Measurements from ENCODE around the gene CCDC188. TPM values are rescaled to one million over a fixed set of nuclear protein-coding genes. Genes with fewer than 3 reads are reported as not detected.

Gene CCDC188
- total RNA-seq, 1 experiment from 2014 or later, result not detected

- DNase-seq (ENCODE audit: low read depth), result no peak
Observed at GRCh38 chr22:20185750-20186149, 34.9 kb upstream of the CCDC188 start.

GRCh38 chr22:20184501-20185165 lies 33.8 kb upstream of the CCDC188 start:
- no peak for DNase-seq (ENCODE audit: low read depth)

GRCh38 chr22:20183823-20184222 lies 33.0 kb upstream of the CCDC188 start:
- no peak for DNase-seq (ENCODE audit: low read depth)

DNA sequence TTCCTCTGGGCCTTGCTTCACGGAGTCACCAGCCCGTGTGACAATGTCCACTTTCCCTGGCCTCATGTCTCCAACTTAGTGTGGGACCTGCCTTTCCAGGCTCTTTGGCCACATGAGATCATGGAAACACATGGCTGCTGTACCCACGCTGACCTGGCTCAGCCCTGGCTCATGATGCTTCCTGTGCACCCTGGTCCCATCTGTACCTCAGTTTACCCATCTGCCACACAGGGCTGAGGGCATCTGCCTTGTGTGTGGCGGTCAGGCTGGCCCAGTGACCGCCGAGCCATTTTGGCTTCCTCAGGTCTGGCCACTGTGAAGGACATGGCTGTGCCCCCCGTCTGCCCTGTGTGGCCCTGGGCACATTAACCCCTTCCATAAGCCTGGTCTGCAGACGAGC lies 32.2 kb upstream of the CCDC188 start:
- DNase-seq (ENCODE audit: low read depth), result no peak

- no peak for DNase-seq (ENCODE audit: low read depth)
Observed at GRCh38 chr22:20182365-20182764, 31.5 kb upstream of the CCDC188 start.

DNA sequence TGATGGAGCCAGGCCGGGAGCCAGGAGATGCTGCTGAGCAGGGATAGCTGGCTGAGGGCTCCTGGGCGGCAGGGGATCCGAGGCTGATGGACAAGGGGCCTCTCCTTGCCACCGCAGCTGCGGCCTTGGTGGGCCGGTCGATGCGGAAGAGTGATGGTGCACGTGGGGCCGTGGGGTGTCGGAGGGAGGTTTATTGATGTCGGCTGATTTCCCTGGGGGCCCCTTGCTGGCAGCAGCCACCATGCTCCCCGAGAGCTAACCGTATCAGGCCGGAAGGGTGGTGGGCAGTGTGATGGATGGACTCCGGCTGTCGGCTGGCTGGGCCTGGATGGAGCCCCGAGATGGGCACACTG lies 31.0 kb upstream of the CCDC188 start:
- no peak for DNase-seq (ENCODE audit: low read depth)

- no peak for DNase-seq (ENCODE audit: low read depth)
Observed at GRCh38 chr22:20181194-20181883, 30.5 kb upstream of the CCDC188 start.

GRCh38 chr22:20180640-20181039 lies 29.8 kb upstream of the CCDC188 start:
- DNase-seq (ENCODE audit: low read depth), result no peak

- DNase-seq (ENCODE audit: low read depth), result no peak
Observed at GRCh38 chr22:20180245-20180630, 29.4 kb upstream of the CCDC188 start.

GRCh38 chr22:20179455-20180244 lies 28.8 kb upstream of the CCDC188 start:
- DNase-seq (ENCODE audit: low read depth), result no peak

- DNase-seq (ENCODE audit: low read depth), result no peak
Observed at GRCh38 chr22:20178915-20179227, 28.0 kb upstream of the CCDC188 start.

DNA sequence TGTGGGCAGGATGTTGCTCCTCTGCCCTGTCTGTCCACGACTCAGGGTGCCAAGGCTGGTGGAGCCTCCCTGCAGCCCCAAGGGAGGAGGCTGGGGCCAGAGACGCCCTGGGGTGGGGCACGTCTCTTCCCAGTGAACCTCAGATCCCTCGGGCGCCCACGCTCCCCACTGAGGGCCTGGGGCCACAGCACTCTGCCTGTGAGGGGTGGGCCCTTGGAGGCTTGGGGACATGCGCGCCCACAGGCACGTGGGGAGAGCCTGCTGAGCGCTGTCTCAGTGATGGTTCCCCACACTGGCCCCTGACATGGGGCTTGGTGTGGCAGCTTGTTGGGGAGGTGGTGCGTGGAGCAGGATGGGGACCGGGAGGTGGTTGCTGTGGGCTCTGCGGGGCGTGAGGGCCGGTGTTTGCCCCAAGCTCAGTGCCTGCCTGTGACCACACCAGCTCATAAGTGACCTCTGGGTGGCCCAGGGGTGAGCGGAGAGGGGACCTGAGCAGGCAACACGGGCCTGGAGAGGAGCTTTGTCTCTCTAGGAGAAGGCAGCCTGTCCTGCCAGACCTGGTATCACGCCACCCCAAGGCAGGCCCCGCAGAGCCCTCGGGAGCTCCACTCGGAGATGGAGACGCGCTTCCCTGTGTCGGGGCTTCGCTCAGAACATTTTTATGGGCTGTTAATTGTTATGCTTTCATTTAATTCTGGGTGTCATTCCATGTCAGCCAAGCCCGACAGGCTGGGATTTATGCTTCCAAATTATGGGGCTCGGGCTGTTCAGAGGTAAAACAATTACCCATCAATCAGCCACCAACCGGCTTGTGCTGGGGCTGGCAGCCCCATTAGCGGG lies 27.4 kb upstream of the CCDC188 start:
- DNase-seq (ENCODE audit: low read depth), result no peak

GRCh38 chr22:20177217-20177911 lies 26.5 kb upstream of the CCDC188 start:
- no peak for DNase-seq (ENCODE audit: low read depth)

GRCh38 chr22:20176421-20177085 lies 25.7 kb upstream of the CCDC188 start:
- DNase-seq (ENCODE audit: low read depth), result no peak

GRCh38 chr22:20175597-20175900 lies 24.7 kb upstream of the CCDC188 start:
- peak; percentile 17 for DNase-seq (ENCODE audit: low read depth)

GRCh38 chr22:20174785-20175596 lies 24.1 kb upstream of the CCDC188 start:
- peak; percentile 5 for DNase-seq (ENCODE audit: low read depth)

- no peak for DNase-seq (ENCODE audit: low read depth)
Observed at GRCh38 chr22:20173772-20174171, 22.9 kb upstream of the CCDC188 start.

GRCh38 chr22:20173246-20173645 lies 22.4 kb upstream of the CCDC188 start:
- DNase-seq (ENCODE audit: low read depth), result no peak

DNA sequence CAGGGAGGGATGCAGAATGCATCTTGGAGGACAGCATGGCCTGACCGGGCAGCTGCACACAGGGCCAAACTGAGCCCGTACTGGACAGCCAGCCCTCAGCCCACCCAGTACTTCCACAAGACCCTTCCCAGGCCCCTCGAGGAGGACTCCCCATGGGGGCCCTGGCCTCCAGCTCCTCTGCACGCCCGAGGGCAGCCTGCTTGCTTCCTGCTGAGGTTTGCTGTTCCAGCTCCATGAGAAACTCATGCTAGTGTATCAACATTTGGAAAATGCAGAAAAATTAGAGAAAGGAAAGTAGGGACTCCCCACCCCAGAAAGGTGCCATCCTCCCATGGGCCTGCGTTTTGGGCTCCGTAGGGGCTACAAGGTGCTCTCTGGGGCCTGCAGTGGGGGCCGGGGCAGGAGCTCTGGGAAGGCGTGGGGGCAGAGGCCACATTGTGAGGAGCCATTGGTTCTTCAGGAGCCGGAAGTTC lies 21.3 kb upstream of the CCDC188 start:
- DNase-seq (ENCODE audit: low read depth), result no peak
